ENCODE measurements around the gene BHLHA9.

Gene BHLHA9

DNA sequence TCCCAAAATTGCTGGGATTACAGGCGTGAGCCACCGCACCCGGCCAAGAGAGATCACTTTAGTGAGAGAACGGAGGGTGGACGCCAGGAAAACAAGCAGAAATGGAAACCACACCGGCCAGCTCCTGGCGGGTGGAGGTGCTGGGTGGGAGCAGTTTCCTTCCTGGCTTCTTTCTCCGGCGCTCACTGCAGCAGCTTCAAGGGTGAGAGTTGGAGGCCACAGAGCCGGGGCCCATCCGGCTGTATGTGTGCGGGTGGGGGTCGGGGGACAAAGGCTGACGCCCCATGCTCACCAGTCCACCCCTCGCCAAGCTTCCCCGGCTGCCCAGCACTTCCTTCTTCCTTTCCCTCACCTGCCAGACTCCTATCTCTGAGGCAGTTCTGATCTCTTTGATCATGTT is 13.5 kb upstream of the BHLHA9 start:
- DNase-seq (ENCODE audit: low read depth): no peak

DNA sequence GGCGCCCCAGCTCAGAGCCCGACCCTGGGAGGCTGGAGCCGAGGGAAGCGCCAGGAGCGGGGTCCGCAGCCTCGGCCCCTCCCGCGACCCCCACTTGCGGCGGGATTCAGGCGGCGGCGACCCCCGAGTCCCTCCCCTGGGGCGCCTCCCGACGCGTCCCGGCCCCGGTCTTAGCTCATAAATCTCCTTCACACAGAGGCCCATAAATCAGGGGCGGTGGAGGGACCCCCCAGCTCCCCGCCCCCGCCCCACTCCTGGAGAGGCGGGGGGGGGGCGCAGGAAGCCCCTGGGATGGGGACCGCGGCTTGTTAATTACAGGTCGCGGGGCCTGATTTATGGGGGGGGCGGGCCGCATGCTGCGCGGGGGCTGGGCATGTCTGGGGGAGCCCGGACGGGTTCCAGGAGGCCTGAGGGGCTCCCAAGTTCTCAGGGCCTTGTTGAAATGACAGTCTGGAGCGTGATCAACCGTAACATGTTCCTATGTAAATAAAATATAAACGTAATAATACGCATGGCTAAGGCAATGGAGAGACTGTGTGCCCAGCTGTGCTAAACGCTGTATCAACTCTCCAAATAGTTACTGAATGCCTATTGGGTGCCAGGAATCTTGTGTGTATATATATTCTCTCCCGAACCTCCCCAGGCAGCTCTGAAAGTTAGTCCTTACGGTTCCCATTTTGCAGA is 10.0 kb upstream of the BHLHA9 start:
- DNase-seq (ENCODE audit: low read depth): no peak

DNA sequence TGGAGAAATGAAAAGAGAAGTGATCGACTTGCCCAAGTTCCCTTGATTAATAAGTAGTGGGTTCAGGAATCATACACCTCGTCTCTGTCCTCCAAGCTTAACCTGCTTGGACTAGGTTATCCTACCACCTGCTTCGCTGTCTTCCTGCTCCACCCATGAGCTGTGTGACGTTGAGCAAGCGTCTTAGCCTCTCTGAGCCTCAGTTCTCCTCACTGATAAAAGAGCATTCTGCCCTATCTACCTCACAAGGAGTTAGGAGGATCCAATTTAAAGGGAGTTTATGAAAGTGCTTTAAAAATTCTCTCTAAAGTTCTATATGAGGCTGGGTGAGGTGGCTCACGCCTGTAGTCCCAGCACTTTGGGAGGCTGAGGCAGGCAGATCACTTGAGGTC is 9.5 kb upstream of the BHLHA9 start:
- DNase-seq (ENCODE audit: low read depth): no peak

DNA sequence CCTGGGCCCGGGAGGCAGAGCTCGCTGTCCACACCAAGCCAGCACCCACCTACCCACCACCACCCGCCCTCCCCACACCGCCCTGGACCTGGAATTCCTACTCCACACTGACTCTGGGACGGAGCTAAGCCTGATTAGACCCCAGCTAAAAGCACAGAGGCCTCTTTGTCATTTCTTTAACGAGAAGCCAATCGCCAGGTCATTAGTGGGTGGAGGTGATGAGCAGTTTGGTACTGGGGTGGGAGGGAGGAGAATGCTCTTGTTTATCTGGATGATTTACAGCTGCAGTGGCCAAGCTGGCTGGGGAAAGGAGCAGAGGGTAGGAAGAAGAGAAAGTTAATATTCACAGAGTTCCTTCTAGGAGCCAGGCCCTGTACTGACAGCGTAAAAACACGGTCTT is 6.0 kb upstream of the BHLHA9 start:
- no peak for DNase-seq (ENCODE audit: low read depth)

DNA sequence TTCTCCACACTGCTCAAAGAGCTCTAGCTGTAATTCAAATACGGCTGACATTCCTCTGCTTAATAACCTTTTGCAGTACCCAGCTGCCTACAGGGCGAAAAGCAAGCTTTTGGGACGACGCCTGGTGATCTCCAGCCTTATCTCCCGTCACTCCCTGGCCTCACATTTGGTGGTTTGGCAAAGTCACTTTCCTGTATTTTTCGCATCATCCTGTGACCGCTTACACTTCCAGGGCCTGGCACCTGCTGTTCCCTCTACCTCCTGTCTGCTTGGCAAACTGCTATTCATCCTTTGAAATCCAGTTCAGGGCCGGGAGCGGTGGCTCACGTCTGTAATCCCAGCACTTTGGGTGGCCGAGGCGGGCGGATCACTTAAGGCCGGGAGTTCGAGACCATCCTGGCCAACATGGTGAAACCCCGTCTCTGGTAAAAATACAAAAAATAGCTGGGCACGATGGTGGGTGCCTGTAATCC is 2.7 kb upstream of the BHLHA9 start:
- DNase-seq (ENCODE audit: low read depth): no peak

DNA sequence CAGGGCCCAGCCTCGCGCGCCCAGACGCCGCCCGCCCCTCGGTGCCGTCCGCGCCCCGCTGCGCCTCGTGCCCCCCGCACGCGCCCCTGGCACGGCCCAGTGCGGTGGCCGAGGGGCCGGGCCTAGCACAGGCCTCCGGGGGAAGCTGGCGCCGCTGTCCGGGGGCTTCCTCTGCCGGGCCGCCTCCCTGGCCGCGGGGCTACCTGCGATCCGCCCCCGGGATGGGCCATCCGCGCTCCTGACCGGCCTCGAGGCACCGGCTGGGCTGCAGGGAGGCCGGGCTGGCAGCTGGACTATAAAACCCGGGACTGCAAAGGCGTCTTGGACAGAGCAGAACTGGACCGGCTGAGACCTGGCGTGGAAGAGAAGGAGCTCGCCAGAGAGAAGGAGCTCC is 783 bp downstream of the BHLHA9 start:
- DNase-seq (ENCODE audit: low read depth): no peak

DNA sequence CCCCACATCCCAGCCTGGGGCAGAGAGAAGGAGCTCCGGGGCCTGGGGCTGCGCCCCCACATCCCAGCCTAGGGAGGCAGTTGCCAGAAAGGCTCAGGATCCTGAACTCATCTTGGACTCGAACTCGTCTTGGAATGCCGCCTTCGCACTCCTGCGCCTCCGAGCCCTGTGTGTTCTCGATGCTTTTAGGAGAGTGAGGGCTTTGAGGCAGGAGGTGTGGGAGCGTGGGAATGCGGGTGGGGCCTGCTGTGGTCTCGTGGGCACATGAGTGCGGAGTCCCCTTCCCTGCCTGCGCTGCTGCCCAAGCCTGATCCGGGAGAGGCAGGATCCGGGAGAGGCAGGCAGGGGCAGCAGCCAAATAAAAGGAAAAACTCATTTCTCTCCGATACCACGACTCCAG is 1.2 kb downstream of the BHLHA9 start:
- no peak for DNase-seq (ENCODE audit: low read depth)

DNA sequence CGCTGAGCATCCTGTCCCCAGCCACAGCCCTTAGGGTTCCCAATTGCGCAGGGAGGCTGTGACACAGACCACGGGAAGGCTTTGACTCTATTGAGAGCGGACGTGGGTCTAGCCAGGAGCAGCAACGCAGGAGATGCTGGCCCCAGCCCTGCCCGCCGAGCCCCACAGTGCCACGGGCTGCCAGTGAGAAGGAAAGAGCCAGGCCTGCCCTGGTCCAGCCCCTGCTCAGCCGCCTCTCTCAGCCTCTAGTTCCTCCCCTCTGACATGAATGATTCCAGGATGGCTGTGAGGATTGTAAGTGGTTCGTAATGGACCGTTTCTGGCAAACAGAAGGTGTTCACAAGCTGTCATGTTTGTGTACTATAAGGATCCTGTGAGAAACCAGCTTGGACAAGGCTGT is 2.5 kb downstream of the BHLHA9 start:
- no peak for DNase-seq (ENCODE audit: low read depth)

DNA sequence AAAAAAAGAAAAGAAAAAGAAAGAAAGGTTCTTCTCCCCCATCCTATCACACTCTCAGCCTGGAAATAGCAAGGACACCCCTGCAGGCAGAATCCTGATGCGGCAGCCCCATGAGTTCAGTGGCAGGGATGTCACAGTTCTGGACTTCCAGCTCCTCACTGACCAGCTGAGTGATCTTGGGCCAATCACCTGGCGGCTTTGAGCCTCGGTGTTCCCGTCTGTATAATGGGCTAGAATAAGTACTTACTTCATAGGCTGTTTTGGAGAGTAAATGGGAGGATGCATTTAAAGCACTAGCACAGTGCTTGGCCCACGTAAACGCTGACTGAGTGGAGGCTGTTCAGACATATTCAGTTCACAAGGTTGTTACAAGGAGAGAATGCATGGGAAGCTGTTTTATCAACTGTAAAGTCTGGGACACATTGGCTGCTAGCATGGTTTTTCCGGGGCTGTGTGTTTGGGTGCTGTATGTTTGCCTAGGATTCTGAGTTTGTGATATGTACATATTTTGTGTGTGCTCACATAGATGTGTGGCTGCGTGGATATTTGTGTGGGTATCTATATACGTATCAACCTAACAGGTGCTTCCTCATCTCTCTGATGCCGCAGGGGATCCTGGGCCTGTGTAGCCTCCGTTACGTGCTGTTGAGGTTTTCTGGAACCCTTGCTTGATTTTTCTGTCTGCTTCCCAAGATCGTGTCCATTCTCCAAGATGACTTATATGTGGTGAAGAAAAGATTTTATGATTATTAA is 3.4 kb downstream of the BHLHA9 start:
- DNase-seq (ENCODE audit: low read depth): no peak

DNA sequence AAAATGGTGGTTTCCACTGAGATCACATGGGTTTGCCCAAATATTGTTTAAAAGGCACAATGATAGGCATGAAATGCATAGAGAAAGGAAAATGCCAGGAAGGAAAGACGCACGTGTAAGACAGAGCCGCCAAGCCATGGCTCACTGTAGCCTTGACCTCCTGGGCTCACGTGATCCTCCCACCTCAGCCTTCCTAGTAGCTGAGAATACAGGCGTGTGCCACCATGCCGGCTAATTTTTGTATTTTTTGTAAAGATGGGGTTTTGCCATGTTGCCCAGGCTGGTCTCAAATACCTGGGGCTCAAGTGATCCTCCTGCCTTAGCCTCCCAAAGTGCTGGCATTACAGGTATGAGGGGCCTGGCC is 4.0 kb downstream of the BHLHA9 start:
- DNase-seq (ENCODE audit: low read depth): no peak

DNA sequence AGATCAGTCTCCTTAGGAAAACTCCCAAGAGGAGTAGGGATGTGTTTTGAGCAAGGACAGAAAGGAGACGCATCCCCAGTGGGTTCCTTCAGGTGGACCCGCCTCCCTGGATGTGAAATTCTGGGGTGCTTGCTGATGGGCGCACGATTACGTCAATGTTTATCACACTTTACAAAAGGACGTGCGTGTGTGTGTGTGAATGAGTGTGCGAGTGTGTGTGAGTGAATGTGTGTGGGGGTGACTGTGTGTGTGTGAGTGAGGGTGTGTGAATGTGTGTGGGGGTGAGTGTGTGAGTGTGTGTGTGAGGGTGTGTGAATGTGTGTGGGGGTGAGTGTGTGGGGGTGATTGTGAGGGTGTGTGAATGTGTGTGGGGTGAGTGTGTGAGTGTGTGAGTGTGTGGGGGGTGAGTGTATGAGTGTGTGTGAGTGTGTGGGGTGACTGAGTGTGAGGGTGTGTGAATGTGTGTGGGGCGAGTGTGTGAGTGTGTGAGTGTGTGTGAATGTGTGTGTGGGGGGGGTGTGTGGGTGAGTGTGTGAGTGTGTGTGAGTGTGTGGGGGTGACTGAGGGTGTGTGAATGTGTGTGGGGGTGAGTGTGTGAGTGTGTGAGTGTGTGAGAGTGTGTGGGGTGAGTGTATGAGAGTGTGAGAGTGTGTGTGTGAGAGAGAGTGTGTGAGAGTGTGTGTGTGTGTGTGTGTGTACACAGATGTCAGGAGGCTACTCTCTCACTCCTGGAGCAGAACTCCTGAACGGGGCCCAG is 5.1 kb downstream of the BHLHA9 start:
- no peak for DNase-seq (ENCODE audit: low read depth)

DNA sequence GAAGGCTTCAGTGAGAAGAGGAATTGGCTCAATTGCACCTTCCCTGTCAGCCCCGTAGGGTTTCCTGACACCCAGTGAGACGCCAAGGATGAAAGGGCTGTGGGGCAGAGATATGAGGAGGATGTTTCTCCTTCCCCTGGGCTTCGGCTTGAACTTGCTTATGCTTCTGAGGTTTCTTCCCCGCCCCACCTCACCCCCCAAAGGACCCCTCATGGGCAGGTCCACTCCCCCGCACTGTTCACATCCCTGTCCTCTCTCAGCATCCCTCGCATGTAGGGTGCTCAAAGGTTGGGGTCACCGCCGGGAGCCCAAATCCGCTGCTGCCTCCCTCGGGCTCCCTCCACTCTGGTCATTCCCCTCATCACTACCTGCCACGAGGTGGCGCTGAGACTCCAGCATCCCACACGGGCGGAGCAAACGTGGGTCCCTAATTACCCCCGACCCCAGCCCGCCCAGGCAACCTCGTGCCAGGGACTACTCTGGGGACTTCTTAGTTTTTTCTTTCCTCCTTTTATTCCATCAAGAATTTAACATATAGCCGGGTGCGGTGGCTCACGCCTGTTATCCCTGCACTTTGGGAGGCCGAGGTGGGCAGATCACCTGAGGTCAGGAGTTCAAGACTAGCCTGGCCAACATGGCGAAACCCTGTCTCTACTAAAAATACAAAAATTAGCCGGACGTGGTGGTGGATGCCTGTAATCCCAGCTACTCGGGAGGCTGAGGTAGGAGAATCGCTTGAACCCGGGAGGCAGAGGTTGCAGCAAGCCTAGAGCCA is 5.9 kb downstream of the BHLHA9 start:
- peak; percentile 52 for DNase-seq (ENCODE audit: low read depth)

DNA sequence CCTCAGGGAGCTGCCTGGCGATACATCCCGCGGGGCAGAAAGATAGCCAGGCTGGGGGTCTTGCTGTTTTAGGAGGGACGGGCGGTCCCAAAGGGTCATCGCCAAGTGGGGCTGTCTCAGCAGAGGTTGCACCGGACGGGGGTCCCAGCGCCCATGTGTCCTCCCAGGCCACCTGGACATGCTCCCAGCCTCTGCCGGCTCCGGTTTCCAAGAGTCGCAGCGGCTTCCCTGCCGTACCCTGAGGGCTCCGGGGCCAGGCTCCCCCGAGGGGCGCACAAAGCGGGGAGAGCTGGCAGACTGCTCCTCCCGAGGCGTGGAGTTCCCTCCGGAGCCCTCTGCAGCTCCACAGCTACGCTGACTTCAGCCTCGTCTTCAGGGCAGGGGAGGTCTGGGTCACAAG is 10.4 kb downstream of the BHLHA9 start:
- no peak for DNase-seq (ENCODE audit: low read depth)

DNA sequence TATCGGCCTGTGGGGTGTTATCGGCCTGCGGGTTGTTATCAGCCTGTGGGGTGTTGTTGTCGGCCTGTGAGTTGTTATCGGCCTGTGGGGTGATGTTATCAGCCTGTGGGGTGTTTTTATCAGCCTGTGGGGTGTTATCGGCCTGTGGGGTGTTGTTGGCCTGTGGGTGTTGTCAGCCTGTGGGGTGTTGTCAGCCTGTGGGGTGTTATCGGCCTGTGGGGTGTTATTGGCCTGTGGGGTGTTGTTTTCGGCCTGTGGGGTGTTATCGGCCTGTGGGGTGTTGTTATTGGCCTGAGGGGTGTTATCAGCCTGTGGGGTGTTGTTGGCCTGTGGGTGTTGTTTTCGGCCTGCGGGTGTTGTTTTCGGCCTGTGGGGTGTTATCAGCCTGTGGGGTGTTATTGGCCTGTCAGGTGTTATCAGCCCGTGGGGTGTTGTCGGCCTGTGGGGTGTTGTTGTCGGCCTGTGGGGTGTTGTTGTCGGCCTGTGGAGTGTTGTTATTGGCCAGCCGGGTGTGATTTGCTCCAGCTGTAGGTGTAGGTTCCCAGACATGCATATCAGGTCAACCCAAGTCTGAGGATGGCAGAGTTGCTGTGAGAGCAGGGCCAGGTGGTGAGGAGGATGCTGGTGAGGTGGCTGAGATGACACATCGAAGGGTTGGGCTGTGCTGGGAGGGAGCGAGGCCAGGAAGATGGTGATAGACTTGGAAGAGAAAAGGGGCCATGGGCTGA is 16.3 kb downstream of the BHLHA9 start:
- no peak for DNase-seq (ENCODE audit: low read depth)

DNA sequence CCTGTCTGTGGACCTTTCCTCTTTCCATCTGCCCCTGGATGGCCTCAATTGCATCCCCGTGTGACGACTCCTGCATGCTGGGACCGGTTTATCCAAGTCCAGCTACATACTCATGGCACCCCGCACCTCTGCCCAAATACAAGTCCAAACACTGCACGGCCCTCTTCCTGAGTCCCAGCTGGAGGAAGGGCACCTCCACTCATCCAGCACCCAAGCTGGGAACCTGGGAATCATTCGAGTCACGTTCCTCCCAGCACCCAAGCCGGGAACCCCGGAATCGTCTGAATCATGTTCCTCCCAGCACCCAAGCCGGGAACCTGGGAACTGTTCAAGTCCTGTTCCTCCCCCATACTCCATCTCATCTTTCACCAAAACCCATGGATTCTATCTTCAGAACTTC is 19.5 kb downstream of the BHLHA9 start:
- DNase-seq (ENCODE audit: low read depth): no peak

DNA sequence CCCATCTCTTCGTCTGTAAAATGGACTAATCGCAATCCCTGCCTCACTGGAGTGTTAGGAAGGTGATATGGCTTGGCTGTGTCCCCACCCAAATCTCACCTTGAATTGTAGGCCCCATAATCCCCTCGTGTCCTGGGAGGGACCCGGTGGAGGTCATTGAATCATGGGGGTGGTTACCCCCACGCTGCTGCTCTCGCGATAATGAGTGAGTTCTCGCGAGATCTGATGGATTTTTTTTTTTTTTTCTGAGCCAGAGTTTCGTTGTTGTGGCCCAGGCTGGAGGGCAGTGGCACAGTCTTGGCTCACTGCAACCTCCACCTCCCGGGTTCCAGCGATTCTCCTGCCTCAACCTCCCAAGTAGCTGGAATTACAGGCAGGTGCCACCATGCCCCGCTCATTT is 20.4 kb downstream of the BHLHA9 start:
- DNase-seq (ENCODE audit: low read depth): no peak

DNA sequence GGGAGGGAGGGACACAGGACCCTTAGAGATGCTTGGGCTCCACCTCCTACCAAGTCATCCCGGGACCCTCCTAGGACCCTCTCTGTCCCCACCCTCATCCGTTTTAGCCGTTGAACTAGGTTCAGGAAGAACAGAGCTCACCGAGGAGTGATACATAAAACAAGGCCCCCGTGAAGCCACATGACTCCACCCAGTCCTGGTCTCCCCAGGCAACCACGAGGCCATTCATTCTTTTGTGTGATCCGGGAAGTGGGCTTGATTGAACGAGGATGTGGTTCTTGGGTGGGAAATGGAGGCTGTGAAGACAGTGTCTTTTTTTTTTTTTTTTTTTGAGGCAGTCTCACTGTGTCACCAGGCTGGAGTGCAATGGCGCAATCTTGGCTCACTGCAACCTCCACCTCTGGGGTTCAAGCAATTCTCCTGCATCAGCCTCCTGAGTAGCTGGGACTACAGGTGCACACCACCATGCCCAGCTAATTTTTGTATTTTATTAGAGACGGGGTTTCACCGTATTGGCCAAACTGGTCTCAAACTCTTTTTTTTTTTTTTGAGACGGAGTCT is 24.0 kb downstream of the BHLHA9 start:
- peak; percentile 78 for DNase-seq (ENCODE audit: low read depth)

DNA sequence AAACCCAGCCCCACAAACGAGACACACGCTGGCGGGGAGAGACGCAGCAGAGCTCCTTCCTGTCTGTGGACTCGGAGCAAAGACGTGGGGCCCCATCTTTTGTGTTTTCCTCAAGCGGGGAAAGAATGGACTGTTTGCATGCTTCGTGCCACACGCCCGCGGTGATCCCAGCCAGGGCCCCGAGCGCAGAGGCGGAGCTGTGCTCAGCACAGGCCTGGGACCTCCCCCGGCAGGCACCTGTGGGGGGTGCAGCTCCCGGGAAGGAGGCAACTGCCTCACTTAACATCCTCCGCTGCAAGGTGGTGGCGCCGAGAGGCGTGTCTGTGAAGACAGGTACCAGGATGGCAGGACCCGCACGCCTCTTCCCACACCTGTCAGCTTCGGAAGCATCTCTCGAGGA is 28.4 kb downstream of the BHLHA9 start:
- peak; percentile 25 for DNase-seq (ENCODE audit: low read depth)

DNA sequence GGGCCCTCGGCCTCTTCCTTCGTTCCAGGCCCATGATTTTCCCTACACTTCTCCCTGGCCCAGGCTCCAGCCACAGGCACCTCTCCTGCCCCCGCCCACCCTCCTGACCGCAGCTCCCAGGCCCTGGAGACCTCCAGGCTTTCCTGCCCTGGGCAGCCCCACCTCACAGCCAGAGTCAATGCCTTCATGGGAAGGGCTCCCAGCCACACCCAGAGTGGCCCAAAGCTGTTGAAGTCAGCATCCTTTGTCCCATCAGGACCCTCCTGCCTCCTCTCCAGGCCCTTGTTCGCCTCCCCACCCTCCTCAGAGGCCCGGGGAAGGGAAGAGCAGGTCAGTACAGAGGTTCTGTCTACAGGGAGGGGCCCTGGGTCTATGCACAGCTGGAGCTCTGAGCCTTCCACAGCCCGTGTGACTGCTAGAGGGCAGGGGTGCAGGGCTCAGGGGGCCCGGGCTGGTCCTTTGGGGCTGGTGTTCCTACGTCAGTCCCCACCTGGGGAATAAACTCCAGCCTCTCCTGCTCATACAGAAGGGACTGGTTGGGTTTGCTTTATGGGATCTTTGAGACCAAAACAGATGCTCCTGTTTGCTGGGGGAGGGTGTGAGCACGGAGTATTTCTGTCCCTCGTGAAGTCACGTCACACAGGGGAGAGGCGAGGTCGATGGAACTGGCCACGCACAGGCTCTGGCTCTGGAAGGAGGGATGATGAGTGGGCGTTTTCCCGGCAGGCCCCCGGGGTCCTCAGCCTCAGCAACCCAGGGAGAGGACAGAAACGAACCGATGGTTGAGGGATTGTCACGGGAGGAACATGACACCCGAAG is 29.5 kb downstream of the BHLHA9 start:
- DNase-seq (ENCODE audit: low read depth): no peak

DNA sequence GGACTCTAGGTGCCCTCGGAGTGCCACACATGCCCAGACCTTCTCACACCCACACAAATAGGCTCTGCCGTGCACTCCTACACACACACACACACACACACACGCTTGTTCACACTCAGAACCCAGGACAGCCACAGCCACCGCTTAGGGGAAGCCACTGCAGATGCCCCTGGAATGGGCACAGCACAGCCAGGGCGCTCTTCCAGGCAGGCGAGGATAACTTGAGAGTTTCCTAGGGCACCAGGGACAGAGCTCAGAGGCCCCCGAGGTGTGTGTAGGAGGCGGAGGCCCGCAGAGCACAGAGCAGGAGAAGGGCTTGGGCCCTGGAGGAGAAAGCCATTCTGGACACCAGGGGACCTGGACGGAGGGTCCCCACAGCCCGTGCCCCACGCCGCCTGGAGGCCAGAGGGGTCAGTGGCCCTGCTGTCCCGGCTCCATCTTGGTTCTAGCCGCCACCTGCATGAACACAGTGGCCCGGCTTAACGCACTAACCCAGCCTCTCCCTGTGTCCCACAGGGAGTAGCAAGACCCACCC is 30.2 kb downstream of the BHLHA9 start:
- no peak for DNase-seq (ENCODE audit: low read depth)
